DOHH2 (cell line): Measurements from ENCODE around the gene CD52.

Experiments used
- EZH2phosphoT487 ChIP-seq: fragments of 200-600 bp; sonication (generic); IDR thresholded peaks from 2 replicates; pipeline ENCODE4 v1.6.1; 2017; ENCODE audit warnings: borderline replicate concordance, mild to moderate bottlenecking, antibody characterized with exemption, low read length, moderate library complexity, mixed read lengths
- TF ChIP-seq, protein P1 (sequence below): fragments of 200-600 bp; sonication (generic); IDR thresholded peaks from one replicate; pipeline ENCODE4 v1.5.1; 2014; ENCODE audit warnings: antibody characterized with exemption, mild to moderate bottlenecking, low read depth, low read length; ENCODE audit not compliant: poor library complexity, severe bottlenecking

- TF ChIP-seq, protein P1, sequence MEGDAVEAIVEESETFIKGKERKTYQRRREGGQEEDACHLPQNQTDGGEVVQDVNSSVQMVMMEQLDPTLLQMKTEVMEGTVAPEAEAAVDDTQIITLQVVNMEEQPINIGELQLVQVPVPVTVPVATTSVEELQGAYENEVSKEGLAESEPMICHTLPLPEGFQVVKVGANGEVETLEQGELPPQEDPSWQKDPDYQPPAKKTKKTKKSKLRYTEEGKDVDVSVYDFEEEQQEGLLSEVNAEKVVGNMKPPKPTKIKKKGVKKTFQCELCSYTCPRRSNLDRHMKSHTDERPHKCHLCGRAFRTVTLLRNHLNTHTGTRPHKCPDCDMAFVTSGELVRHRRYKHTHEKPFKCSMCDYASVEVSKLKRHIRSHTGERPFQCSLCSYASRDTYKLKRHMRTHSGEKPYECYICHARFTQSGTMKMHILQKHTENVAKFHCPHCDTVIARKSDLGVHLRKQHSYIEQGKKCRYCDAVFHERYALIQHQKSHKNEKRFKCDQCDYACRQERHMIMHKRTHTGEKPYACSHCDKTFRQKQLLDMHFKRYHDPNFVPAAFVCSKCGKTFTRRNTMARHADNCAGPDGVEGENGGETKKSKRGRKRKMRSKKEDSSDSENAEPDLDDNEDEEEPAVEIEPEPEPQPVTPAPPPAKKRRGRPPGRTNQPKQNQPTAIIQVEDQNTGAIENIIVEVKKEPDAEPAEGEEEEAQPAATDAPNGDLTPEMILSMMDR: no peak
- TF ChIP-seq EZH2phosphoT487: no peak
Observed at GRCh38 chr1:26324550-26324949, 6.8 kb downstream of the CD52 start.
